Heart left ventricle (tissue), 13 donors: Measurements from ENCODE around the gene VSIG8.

Source experiments
- POLR2A ChIP-seq, 2 donors: fragments of 450-650 bp; IDR thresholded peaks; one replicate each; pipeline ENCODE4 v1.6.1; 2017; ENCODE audit warnings: antibody characterized with exemption in 2 of 2, mild to moderate bottlenecking in 2 of 2, moderate library complexity in 2 of 2
- TF ChIP-seq, protein P1 (sequence below), 12 donors: fragments of 200-600 bp; sonication (generic) in 4 of 12; IDR thresholded peaks; one replicate each; pipeline versions ENCODE4 v1.5.0 to v1.8.0; 2018 to 2022; ENCODE audit warnings: antibody characterized with exemption in 12 of 12, mild to moderate bottlenecking in 5 of 12
- donor health status: ischemic (EF 13 %, LVEDD 7.1; RV severe dilation, severe dysfunction).
- donor health status: DM: no; HTN: yes; CAD: no.
- donor health status: DM: no; HTN: no; CAD: no.
- donor health status: ischemic (EF 25% LVEDD 6.9; RV normal size, moderate dysfunction).
- donor health status: ischemic (EF 25% LVEDD 5.7; RV mildly dilated, moderate dysfunction).
- donor health status: ischemic (EF 35%, LVEDD 5.7; RV mildly dilated, moderate dysfunction).
- donor health status: nonischemic (EF 11% LVEDD 7.7; RV severe dilation, severe dysfunction).
- donor health status: DM: yes; HTN: yes; CAD: no.
- donor health status: PGD.
- donor health status: ischemic (EF 29% LVEDD 5.4; RV normal size, mild dysfunction).
- donor health status: nonischemic (EF 23%, LVEDD 6.1; RV moderate dilation, normal function).

DNA sequence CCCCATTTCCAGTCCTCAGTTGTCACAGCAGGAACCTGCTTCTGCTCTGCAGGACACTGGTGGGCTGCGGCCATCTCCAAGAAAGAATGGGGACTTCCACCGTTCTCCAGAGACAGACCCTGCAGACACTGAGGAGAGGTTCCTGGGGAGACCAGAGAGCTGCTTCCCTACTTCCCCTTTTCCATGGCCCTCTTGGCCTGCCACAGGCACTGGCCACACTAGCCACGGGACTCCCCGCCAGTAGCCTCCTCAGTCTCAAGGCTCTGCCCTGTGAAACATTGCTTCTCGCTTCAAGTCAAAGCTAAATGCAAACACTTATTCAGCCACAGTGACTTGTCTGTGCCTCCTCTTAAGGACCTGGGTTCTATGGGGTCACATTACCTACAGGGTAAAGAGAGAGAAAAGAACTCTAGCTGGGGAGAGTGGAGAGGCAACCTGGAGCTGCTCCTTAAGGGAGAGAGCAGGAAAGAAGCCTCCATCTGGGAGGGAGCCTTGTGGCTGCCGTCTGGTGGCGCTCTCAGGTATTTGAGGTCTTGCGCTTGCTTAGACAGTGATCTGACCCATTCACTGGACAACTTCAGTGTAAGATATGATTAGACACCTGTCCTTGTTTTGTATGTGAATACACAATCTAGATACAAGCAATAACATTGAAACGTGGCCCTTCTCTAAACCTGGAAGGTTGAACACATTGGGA, 41.1 kb downstream of the VSIG8 start:
- TF ChIP-seq POLR2A (IDR thresholded peaks at IDR 0.05): no peak
- TF ChIP-seq, protein P1, sequence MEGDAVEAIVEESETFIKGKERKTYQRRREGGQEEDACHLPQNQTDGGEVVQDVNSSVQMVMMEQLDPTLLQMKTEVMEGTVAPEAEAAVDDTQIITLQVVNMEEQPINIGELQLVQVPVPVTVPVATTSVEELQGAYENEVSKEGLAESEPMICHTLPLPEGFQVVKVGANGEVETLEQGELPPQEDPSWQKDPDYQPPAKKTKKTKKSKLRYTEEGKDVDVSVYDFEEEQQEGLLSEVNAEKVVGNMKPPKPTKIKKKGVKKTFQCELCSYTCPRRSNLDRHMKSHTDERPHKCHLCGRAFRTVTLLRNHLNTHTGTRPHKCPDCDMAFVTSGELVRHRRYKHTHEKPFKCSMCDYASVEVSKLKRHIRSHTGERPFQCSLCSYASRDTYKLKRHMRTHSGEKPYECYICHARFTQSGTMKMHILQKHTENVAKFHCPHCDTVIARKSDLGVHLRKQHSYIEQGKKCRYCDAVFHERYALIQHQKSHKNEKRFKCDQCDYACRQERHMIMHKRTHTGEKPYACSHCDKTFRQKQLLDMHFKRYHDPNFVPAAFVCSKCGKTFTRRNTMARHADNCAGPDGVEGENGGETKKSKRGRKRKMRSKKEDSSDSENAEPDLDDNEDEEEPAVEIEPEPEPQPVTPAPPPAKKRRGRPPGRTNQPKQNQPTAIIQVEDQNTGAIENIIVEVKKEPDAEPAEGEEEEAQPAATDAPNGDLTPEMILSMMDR (IDR thresholded peaks at IDR 0.05): no peak
